ENCODE measurements around the gene RERE.

- TF ChIP-seq CTCF (IDR thresholded peaks at IDR 0.05): peak in 4 of 7 experiments; percentile 10 to 62 (median 40)
- TF ChIP-seq POLR2A (IDR thresholded peaks at IDR 0.05): peak; percentile 68 to 85 (median 72)
Measured at GRCh38 chr1:8702850-8703810, 114.3 kb downstream of the RERE start.

Measured in body of pancreas (tissue), 4 donors.